NT2/D1 (cell line): ENCODE measurements around the gene IL22.

ENCODE experiments used
- DNase-seq: peaks from one replicate; pipeline ENCODE4 v3.0.0-alpha.2; 2011; ENCODE audit warnings: low read depth, low spot score
- H3K27me3 ChIP-seq: 2 replicates; pipeline ENCODE4 v1.6.0; 2011; ENCODE audit warnings: mild to moderate bottlenecking; ENCODE audit not compliant: insufficient read length, insufficient read depth
- H3K36me3 ChIP-seq: 2 replicates; pipeline ENCODE4 v1.6.1; 2011; ENCODE audit warnings: mild to moderate bottlenecking, low read length, mixed read lengths; ENCODE audit not compliant: insufficient read depth, insufficient read length
- H3K4me1 ChIP-seq: 2 replicates; pipeline ENCODE4 v1.5.1; 2011; ENCODE audit not compliant: insufficient read depth, insufficient read length
- H3K4me3 ChIP-seq: 2 replicates; pipeline ENCODE4 v1.5.1; 2011; ENCODE audit warnings: low read depth; ENCODE audit not compliant: insufficient read length
- H3K9ac ChIP-seq: 2 replicates; pipeline ENCODE4 v1.6.0; 2011; ENCODE audit warnings: low read depth; ENCODE audit not compliant: insufficient read length
- H3K9me3 ChIP-seq: 2 replicates; pipeline ENCODE4 v1.5.1; 2011; ENCODE audit warnings: mild to moderate bottlenecking, low read length; ENCODE audit not compliant: insufficient read depth
- SUZ12 ChIP-seq: IDR thresholded peaks from 2 replicates; pipeline ENCODE4 v1.6.1; 2011; ENCODE audit not compliant: insufficient read length, insufficient read depth; ENCODE audit errors: extremely low read depth
- YY1 ChIP-seq: IDR thresholded peaks from 2 replicates; pipeline ENCODE4 v1.6.1; 2011; ENCODE audit not compliant: insufficient read length, insufficient read depth
- ZNF274 ChIP-seq: IDR thresholded peaks from 2 replicates; pipeline ENCODE4 v1.6.1; 2011; ENCODE audit warnings: mild to moderate bottlenecking, low read depth, low read length

The IL22 gene

DNA sequence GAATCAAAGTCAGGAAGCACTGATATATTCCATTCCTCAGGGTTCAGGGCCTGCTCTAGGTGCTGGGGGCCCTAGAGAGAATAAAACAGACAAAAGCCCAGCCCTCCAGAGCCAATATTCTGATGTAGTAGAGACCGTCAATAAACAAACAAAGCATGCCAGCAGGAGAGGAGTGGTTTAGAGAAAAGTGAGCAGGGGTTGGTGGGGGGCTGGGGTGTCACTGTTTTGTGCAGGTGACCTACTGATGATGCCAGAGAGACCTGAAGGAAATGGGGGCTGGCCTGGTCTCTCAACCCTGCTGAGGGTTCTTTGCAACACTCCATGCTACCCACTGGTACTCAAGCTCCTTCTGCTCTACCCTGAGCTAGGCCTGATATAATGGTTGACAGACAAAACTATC lies 54.3 kb downstream of the IL22 start:
- Histone ChIP-seq H3K9ac (no peak overlapping the region), H3K4me1 (no peaks in the 10 kb centered on the region), H3K4me3 (no peak overlapping the region), H3K27me3 (no peaks in the 10 kb centered on the region), H3K9me3 (no peaks in the 10 kb centered on the region), H3K36me3 (no peaks in the 10 kb centered on the region)
- peak; percentile 40 for DNase-seq
- no peak for TF ChIP-seq ZNF274
- TF ChIP-seq SUZ12, result no peak
- TF ChIP-seq YY1, result no peak

- H3K4me1 ChIP-seq, result no peaks in the 10 kb centered on the region
- DNase-seq, result no peak
- no peak overlapping the region for H3K4me3 ChIP-seq
- no peaks in the 10 kb centered on the region for H3K9me3 ChIP-seq
- no peaks in the 10 kb centered on the region for H3K27me3 ChIP-seq
- TF ChIP-seq YY1 (no peak), ZNF274 (no peak), SUZ12 (no peak)
- H3K9ac ChIP-seq, result no peak overlapping the region
- H3K36me3 ChIP-seq, result no peaks in the 10 kb centered on the region
These were observed 54.8 kb downstream of the IL22 start for GRCh38 chr12:68198507-68199086.
